RWPE2 (cell line): ENCODE measurements around the gene SGPL1.

Experiments
- ATAC-seq: fragments of 200-7000 bp; cut with Tn5 transposase; 3 replicates; pipeline ENCODE4 v1.9.1; 2021; ENCODE audit warnings: low read depth
- DNase-seq: peaks from one replicate; pipeline ENCODE4 v3.0.0-alpha.2; 2020; ENCODE audit warnings: low spot score
- H3K27ac ChIP-seq: fragments of 450-650 bp; 2 replicates; pipeline ENCODE4 v1.5.1; 2017; ENCODE audit warnings: mild to moderate bottlenecking; ENCODE audit not compliant: poor library complexity, severe bottlenecking
- H3K27me3 ChIP-seq: fragments of 250-450 bp; sonication (Bioruptor Pico); 2 replicates; pipeline ENCODE4 v1.5.1; 2021; ENCODE audit warnings: mild to moderate bottlenecking, moderate library complexity; ENCODE audit not compliant: insufficient read depth, poor library complexity, severe bottlenecking
- H3K36me3 ChIP-seq: fragments of 250-450 bp; sonication (Bioruptor Pico); 2 replicates; pipeline ENCODE4 v1.5.1; 2020; ENCODE audit warnings: low read depth, mild to moderate bottlenecking, moderate library complexity
- H3K4me1 ChIP-seq: fragments of 250-450 bp; sonication (Bioruptor Pico); 2 replicates; pipeline ENCODE4 v1.5.1; 2021; ENCODE audit warnings: mild to moderate bottlenecking, moderate library complexity; ENCODE audit not compliant: insufficient read depth, poor library complexity, severe bottlenecking
- H3K4me3 ChIP-seq: fragments of 250-450 bp; sonication (Bioruptor Pico); 2 replicates; pipeline ENCODE4 v1.5.1; 2021; ENCODE audit warnings: mild to moderate bottlenecking, moderate library complexity; ENCODE audit not compliant: severe bottlenecking
- H3K9me3 ChIP-seq: fragments of 250-450 bp; sonication (Bioruptor Pico); 2 replicates; pipeline ENCODE4 v1.5.1; 2021; ENCODE audit warnings: mild to moderate bottlenecking, moderate library complexity; ENCODE audit not compliant: severe bottlenecking
- TF ChIP-seq, protein P1 (sequence below): fragments of 450-650 bp; IDR thresholded peaks from one replicate; pipeline ENCODE4 v1.5.1; 2017; ENCODE audit warnings: mild to moderate bottlenecking, moderate library complexity; ENCODE audit not compliant: poor library complexity, severe bottlenecking

The SGPL1 gene

DNA sequence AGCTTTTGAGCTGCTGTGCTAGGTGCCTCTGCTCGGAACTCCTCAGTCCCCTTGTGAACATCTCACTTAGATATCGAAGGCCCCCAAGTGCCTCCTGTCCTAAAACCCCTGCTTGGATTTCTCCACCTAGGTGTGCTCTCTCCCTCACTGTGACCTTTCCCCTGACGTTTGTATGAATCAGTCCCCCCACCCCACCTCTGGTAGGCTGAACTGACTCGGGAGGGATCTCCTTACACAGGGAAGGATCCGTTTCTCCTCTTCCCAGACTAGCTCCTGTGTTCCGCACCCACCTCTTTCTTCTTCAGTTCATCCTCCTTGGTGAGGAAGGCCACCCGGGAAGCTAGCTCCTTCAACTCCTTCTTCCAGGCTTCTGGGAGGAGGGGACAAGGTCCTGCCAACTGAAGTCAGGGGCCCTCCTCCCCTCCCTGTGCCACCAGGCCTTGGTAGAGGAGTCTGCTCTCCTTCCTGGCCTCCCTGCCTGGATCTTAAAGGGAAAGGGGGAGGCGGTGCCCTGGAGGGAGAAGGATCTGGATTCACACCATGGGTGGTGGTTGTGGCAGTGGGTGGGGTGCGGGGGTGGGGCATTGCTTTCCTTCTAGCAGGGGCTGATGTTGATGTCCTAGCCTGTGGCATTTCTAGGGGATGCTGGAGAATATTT is 37.4 kb upstream of the SGPL1 start:
- Histone ChIP-seq H3K4me1 (no peaks in the 10 kb centered on the region), H3K36me3 (no peaks in the 10 kb centered on the region), H3K27me3 (no peaks in the 10 kb centered on the region), H3K27ac (no peak overlapping the region), H3K4me3 (no peak overlapping the region), H3K9me3 (no peaks in the 10 kb centered on the region)
- TF ChIP-seq, protein P1, sequence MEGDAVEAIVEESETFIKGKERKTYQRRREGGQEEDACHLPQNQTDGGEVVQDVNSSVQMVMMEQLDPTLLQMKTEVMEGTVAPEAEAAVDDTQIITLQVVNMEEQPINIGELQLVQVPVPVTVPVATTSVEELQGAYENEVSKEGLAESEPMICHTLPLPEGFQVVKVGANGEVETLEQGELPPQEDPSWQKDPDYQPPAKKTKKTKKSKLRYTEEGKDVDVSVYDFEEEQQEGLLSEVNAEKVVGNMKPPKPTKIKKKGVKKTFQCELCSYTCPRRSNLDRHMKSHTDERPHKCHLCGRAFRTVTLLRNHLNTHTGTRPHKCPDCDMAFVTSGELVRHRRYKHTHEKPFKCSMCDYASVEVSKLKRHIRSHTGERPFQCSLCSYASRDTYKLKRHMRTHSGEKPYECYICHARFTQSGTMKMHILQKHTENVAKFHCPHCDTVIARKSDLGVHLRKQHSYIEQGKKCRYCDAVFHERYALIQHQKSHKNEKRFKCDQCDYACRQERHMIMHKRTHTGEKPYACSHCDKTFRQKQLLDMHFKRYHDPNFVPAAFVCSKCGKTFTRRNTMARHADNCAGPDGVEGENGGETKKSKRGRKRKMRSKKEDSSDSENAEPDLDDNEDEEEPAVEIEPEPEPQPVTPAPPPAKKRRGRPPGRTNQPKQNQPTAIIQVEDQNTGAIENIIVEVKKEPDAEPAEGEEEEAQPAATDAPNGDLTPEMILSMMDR: no peak
- no peak for DNase-seq
- ATAC-seq: no peak

DNA sequence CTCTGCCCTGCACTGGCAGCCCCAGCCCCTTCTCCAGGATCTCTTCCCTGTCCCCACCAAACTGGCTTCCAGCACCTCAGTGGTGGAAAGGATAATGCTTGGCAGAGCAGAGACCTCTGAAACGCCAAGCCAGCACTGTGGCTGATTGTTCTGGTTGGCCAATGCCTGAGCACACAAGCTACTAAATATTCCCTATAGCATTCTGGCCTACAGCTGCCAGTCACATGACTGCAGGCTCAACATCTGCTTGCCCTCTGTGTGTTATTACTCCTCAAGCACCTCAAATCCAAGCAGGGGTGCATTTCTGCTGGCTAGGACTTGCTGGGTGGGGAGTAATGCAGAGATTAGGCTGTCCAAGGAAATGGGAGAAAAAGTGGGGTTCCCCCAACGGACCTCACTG is 36.7 kb upstream of the SGPL1 start:
- H3K9me3 ChIP-seq: no peaks in the 10 kb centered on the region
- no peak for DNase-seq
- TF ChIP-seq, protein P1: no peak
- H3K36me3 ChIP-seq: no peaks in the 10 kb centered on the region
- no peak overlapping the region for H3K4me3 ChIP-seq
- no peak overlapping the region for H3K27ac ChIP-seq
- ATAC-seq: no peak
- no peaks in the 10 kb centered on the region for H3K27me3 ChIP-seq
- H3K4me1 ChIP-seq: no peaks in the 10 kb centered on the region

DNA sequence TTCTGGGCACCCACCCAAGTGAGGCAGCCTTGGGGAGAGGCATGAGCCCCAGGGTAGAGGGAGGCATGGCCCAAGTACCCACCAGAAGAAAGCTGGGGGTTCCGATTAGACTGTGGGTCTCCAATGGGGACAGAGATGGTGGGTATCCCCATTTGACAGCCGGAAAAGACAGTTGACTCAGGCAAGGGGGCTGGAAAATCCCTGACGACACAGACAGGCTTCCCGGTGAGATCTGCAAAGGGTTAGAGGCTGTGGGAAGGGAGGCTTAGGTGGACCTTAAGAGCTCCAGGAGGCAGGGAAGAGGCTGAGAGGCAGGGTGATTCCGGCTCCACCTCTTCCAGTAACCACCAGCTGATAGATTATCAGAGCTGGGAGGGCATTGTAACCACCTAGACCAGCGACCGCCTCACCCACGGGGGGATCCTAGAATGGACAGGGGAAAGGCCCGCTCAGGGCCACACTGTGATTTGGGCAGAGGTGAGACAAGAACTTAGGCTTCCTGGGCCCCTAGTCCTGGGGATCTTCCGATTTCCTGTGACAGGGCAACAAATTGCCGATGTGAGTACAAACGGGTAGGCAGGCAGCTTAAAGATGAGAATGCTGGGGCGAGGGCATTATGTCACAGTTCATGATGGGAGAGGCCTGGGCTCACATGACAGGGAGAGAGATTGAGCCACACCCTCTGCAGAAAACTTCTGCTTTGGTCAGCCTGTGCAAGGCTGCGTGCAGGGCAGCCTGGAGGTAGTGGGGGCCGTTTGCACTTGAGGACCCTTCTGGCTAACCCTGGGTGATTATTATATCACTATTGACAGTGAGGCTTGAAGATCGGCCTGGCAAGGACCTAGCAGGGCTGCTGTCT is 36.0 kb upstream of the SGPL1 start:
- DNase-seq (no peak), ATAC-seq (no peak)
- Histone ChIP-seq H3K9me3 (no peaks in the 10 kb centered on the region), H3K4me1 (no peaks in the 10 kb centered on the region), H3K4me3 (no peak overlapping the region), H3K27me3 (no peaks in the 10 kb centered on the region), H3K27ac (no peak overlapping the region), H3K36me3 (no peaks in the 10 kb centered on the region)
- TF ChIP-seq, protein P1: no peak

DNA sequence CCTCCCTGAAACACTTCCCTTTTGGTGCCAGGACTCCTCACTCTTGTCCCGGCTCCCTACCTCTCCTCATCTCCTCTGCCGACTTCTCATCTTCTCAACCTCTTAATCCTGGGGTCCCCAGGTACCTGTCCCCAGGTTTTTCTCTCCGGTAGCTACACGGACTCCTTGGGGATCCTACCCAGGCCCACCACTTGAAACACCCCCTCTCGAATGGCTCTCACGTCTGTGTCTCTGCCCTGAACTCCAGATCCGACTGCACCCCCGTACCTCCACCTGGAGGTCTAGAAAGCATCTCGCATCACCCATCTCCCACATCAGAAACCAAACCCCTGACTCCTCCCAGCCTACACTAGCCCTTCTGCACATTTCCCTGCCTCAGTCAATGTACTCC is 35.4 kb upstream of the SGPL1 start:
- Histone ChIP-seq H3K9me3 (no peaks in the 10 kb centered on the region), H3K27ac (no peak overlapping the region), H3K27me3 (no peaks in the 10 kb centered on the region), H3K4me1 (no peaks in the 10 kb centered on the region), H3K4me3 (no peak overlapping the region), H3K36me3 (no peaks in the 10 kb centered on the region)
- TF ChIP-seq, protein P1: no peak
- DNase-seq (no peak), ATAC-seq (no peak)

DNA sequence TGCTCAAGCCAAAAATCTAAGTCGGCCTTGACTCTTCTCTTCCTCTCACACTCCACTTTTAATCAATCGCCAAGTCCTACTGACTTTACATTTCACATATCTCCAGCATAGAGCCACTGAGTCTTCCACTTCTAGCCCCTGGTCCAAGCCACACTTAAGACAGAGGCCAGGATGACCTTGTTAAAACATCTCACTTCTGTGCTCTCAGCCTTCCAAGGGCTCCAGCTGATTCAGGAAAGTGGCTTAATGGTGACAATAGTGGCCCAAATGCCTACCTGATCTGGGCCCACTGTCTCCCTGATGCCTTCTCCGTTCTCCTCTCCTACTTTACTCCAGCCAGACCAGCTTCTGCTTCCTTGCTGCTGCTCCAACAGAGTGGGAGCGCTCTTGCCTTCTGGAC is 35.0 kb upstream of the SGPL1 start:
- Histone ChIP-seq H3K36me3 (no peaks in the 10 kb centered on the region), H3K4me1 (no peaks in the 10 kb centered on the region)
- TF ChIP-seq, protein P1: no peak

More for the DNA sequence above, 35.0 kb upstream of the SGPL1 start:
- ATAC-seq (no peak), DNase-seq (no peak)
- Histone ChIP-seq H3K4me3 (no peak overlapping the region), H3K27ac (no peak overlapping the region), H3K27me3 (no peaks in the 10 kb centered on the region), H3K9me3 (no peaks in the 10 kb centered on the region)
